Omental fat pad (tissue), 4 donors: ENCODE data around the gene ANTXRL. TPM values are rescaled to one million over a fixed set of nuclear protein-coding genes. Genes with fewer than 3 reads are reported as not detected.

Source experiments
- total RNA-seq, 4 donors: library from RNA; depleted of rRNA; stranded (reverse); fragments of >200 nt; gene quantifications; one replicate each; pipeline ENCODE4 v1.1.0, GENCODE V29; 2016

Gene ANTXRL
- total RNA-seq, 4 donors from 2014 or later: not detected

Other genes starting within 250 kb of the ANTXRL start
- not detected for gene MSMB, start 240.7 kb upstream of the ANTXRL start, total RNA-seq
- 100 to 1,000 TPM in 2 of 4 donors, 10 to 100 TPM in 1, 1 to 10 TPM in 1; 2.4 to 284 (median 86.8) TPM for gene ANXA8L1, start 88.8 kb downstream of the ANTXRL start, total RNA-seq
- gene NPY4R, start 179.0 kb downstream of the ANTXRL start, total RNA-seq: under 1 TPM in 2 of 4 donors, not detected in 2; 0.24 to 0.95 TPM